Chondrocyte (in vitro differentiated cells): ENCODE data around the gene ACSS1. TPM values are rescaled to one million over a fixed set of nuclear protein-coding genes. Genes with fewer than 3 reads are reported as not detected.
A peak's percentile ranks its signal among the peaks of the same experiment; 100 is the strongest.

Experiments
- DNase-seq: peaks from one replicate; pipeline ENCODE4 v3.0.0; 2021; ENCODE audit warnings: mixed read lengths, low spot score
- H3K27ac Mint-ChIP-seq: one replicate; pipeline ENCODE4 v1.8.0; 2021; ENCODE audit warnings: mild to moderate bottlenecking, moderate library complexity, mixed read lengths; ENCODE audit not compliant: unreplicated experiment
- H3K27me3 Mint-ChIP-seq: 2 replicates; pipeline ENCODE4 v1.8.0; 2021; ENCODE audit warnings: low read depth, mixed read lengths
- H3K36me3 Mint-ChIP-seq: 2 replicates; pipeline ENCODE4 v1.8.0; 2021; ENCODE audit warnings: low read depth, mixed read lengths
- H3K4me1 Mint-ChIP-seq: 2 replicates; pipeline ENCODE4 v1.8.0; 2021; ENCODE audit warnings: low read depth, mild to moderate bottlenecking, mixed read lengths
- H3K4me3 Mint-ChIP-seq: one replicate; pipeline ENCODE4 v1.8.0; 2021; ENCODE audit warnings: mild to moderate bottlenecking, moderate library complexity, mixed read lengths; ENCODE audit not compliant: unreplicated experiment
- H3K9me3 Mint-ChIP-seq: 2 replicates; pipeline ENCODE4 v1.8.0; 2021; ENCODE audit warnings: low read depth, mixed read lengths
- CTCF ChIP-seq: fragments of 200-600 bp; sonication (generic); IDR thresholded peaks from 2 replicates; pipeline ENCODE4 v1.5.0; 2021; ENCODE audit warnings: antibody characterized with exemption, mild to moderate bottlenecking, moderate library complexity
- total RNA-seq: library from RNA; stranded (reverse); gene quantifications from 3 replicates; pipeline ENCODE4 v1.2.1, GENCODE V29; 2021

Gene ACSS1
- total RNA-seq, 1 donor from 2014 or later, result 5.5 TPM

GRCh38 chr20:25033265-25033923 lies 24.5 kb downstream of the ACSS1 start:
- Mint-ChIP-seq H3K9me3 (no peaks in the 10 kb centered on the region), H3K27me3 (peaks cover 6% of the 10 kb centered on the region), H3K4me1 (peaks cover 40% of the 10 kb centered on the region), H3K36me3 (peaks cover 8% of the 10 kb centered on the region), H3K27ac (no peak overlapping the region), H3K4me3 (no peak overlapping the region)
- no peak for TF ChIP-seq CTCF
- no peak for DNase-seq

GRCh38 chr20:25032478-25033264 lies 25.3 kb downstream of the ACSS1 start:
- Mint-ChIP-seq H3K27me3 (peaks cover 6% of the 10 kb centered on the region), H3K36me3 (peaks cover 8% of the 10 kb centered on the region), H3K4me1 (peaks cover 34% of the 10 kb centered on the region), H3K4me3 (no peak overlapping the region), H3K27ac (no peak overlapping the region), H3K9me3 (no peaks in the 10 kb centered on the region)
- TF ChIP-seq CTCF, result peak; percentile 15
- peak; percentile 52 for DNase-seq

GRCh38 chr20:25032065-25032477 lies 25.9 kb downstream of the ACSS1 start:
- no peak overlapping the region for H3K27ac Mint-ChIP-seq
- H3K4me3 Mint-ChIP-seq, result no peak overlapping the region
- H3K4me1 Mint-ChIP-seq, result peaks cover 29% of the 10 kb centered on the region
- DNase-seq, result peak; percentile 81
- peaks cover 8% of the 10 kb centered on the region for H3K36me3 Mint-ChIP-seq
- no peaks in the 10 kb centered on the region for H3K9me3 Mint-ChIP-seq
- TF ChIP-seq CTCF, result no peak
- peaks cover 6% of the 10 kb centered on the region for H3K27me3 Mint-ChIP-seq

- peaks cover 6% of the 10 kb centered on the region for H3K27me3 Mint-ChIP-seq
- no peak overlapping the region for H3K4me3 Mint-ChIP-seq
- TF ChIP-seq CTCF, result no peak
- H3K27ac Mint-ChIP-seq, result no peak overlapping the region
- DNase-seq, result no peak
- H3K4me1 Mint-ChIP-seq, result peaks cover 20% of the 10 kb centered on the region
- no peaks in the 10 kb centered on the region for H3K9me3 Mint-ChIP-seq
- peaks cover 8% of the 10 kb centered on the region for H3K36me3 Mint-ChIP-seq
These were observed 26.7 kb downstream of the ACSS1 start for GRCh38 chr20:25031241-25031640.

GRCh38 chr20:25030649-25031207 lies 27.2 kb downstream of the ACSS1 start:
- no peak overlapping the region for H3K27ac Mint-ChIP-seq
- H3K36me3 Mint-ChIP-seq, result peaks cover 8% of the 10 kb centered on the region
- TF ChIP-seq CTCF, result no peak
- peaks cover 6% of the 10 kb centered on the region for H3K27me3 Mint-ChIP-seq
- peak; percentile 77 for DNase-seq
- H3K9me3 Mint-ChIP-seq, result no peaks in the 10 kb centered on the region
- peaks cover 15% of the 10 kb centered on the region for H3K4me1 Mint-ChIP-seq
- H3K4me3 Mint-ChIP-seq, result no peak overlapping the region
